Spinal cord (tissue), 10 donors: ENCODE data around the gene LIMA1. TPM values are rescaled to one million over a fixed set of nuclear protein-coding genes. Genes with fewer than 3 reads are reported as not detected.

Source experiments
- DNase-seq, 6 donors: peaks; one replicate each; pipeline versions ENCODE4 v3.0.0 to v3.0.0-alpha.2; 2013 to 2015; ENCODE audit warnings: low spot score in 6 of 6, low read depth in 4 of 6
- H3K27ac ChIP-seq: one replicate; pipeline ENCODE4 v1.5.1; 2013; ENCODE audit warnings: low read depth, low read length, control low read depth
- H3K27me3 ChIP-seq: one replicate; pipeline ENCODE4 v1.6.1; 2013; ENCODE audit warnings: low read length; ENCODE audit not compliant: control insufficient read depth, insufficient read depth
- H3K36me3 ChIP-seq: one replicate; pipeline ENCODE4 v1.6.1; 2013; ENCODE audit warnings: low read length; ENCODE audit not compliant: control insufficient read depth, insufficient read depth
- H3K4me1 ChIP-seq: one replicate; pipeline ENCODE4 v1.6.1; 2013; ENCODE audit warnings: low read length; ENCODE audit not compliant: control insufficient read depth, insufficient read depth
- H3K4me3 ChIP-seq: one replicate; pipeline ENCODE4 v1.5.1; 2013; ENCODE audit warnings: low read depth, low read length, control low read depth
- H3K9me3 ChIP-seq: one replicate; pipeline ENCODE4 v1.6.1; 2013; ENCODE audit warnings: low read length; ENCODE audit not compliant: control insufficient read depth, insufficient read depth
- WGBS: methylation state at CpG from one replicate; pipeline ENCODE4 v1.1.5; 2013; ENCODE audit warnings: missing lambda C conversion rate; ENCODE audit not compliant: insufficient coverage; 5-methylcytosine and 5-hydroxymethylcytosine counted together
- polyA plus RNA-seq, 2 donors: library from polyadenylated mRNA; unstranded; fragments of 120-200 nt; gene quantifications; one replicate each; pipeline ENCODE4 v1.2.1, GENCODE V29; 2013; ENCODE audit not compliant: insufficient read length in 2 of 2
- total RNA-seq, 2 donors: library from RNA; depleted of rRNA in 1 of 2; stranded (reverse); fragments of 120-200 nt in 1 of 2; fragments of >200 nt in 1 of 2; gene quantifications; one replicate each; pipeline versions ENCODE4 v1.2.3 to v1.2.4, GENCODE V29; 2013 to 2014
- donor health status: healthy.

LIMA1 gene
- total and polyA plus RNA-seq, 4 donors = 49.3 to 77.7 (median 56.0) TPM

DNA sequence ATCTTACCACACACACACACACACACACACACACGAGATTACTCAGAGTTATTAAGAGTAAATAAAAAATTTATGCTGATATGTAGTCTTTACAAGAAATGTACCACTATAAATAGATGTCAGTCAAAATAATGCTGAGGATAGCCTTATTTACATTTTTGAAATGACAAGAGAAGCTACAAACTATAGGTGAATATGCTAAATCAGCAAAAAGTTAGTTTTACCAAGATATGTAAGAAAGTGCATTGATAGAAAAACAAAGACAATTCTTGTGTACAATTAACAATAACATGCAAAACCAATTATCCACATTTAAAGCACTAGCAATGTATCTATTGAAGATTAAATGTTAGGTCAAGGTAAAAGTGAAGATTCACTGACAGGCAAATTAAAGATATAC, 69.3 kb downstream of the LIMA1 start:
- Histone ChIP-seq H3K36me3 (peaks cover 4% of the 10 kb centered on the region), H3K27ac (no peak overlapping the region), H3K9me3 (no peaks in the 10 kb centered on the region), H3K4me3 (no peak overlapping the region), H3K27me3 (no peaks in the 10 kb centered on the region), H3K4me1 (peaks cover 3% of the 10 kb centered on the region)
- no peak for DNase-seq
- no CpG with 5 or more reads among the region's 1 CpG for WGBS

DNA sequence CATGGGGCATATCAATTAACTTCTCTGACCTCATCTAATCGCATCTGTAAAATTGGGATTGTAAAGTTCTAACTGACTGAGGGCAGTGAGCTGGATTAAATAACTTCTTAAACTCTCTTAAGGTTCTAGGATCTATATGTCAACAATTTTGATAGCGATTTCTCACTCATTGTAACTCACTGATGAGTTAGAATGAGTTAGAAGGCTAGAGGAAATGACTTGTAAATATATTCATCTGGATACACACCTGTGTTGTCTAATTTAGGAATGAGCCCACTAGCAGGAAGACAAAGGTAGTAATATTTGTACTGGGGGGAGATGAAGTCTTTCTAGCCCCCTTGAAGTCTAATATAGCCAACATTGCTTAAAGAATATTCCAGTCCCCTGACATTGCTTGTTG, 69.9 kb downstream of the LIMA1 start:
- Histone ChIP-seq H3K27me3 (no peaks in the 10 kb centered on the region), H3K9me3 (no peaks in the 10 kb centered on the region), H3K27ac (no peak overlapping the region), H3K36me3 (peaks cover 4% of the 10 kb centered on the region), H3K4me1 (peaks cover 3% of the 10 kb centered on the region), H3K4me3 (no peak overlapping the region)
- no CpG with 5 or more reads among the region's 2 CpGs for WGBS
- no peak for DNase-seq

DNA sequence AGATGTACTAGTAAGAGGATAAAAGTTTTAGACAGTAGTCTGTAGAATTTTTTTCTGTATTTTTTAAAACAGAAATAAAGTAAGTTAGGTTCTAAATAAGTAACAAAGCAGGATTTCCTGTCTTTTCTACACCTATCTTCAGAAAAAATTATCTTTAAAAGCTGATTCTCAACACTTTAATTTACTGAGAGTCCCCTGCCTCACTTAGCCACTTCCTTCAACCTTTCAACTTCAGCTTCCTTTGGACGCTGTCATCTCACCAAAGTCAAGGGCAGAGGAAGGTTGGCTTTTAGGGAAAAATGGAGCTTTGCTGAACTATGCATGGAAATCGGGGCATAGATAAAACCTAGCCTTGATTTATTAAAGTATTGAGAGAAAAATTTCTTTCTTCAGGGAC, 71.3 kb downstream of the LIMA1 start:
- no peaks in the 10 kb centered on the region for H3K9me3 ChIP-seq
- peaks cover 4% of the 10 kb centered on the region for H3K36me3 ChIP-seq
- H3K27ac ChIP-seq = no peak overlapping the region
- peaks cover 3% of the 10 kb centered on the region for H3K4me1 ChIP-seq
- WGBS = no CpG with 5 or more reads among the region's 2 CpGs
- DNase-seq = no peak
- H3K4me3 ChIP-seq = no peak overlapping the region
- no peaks in the 10 kb centered on the region for H3K27me3 ChIP-seq

DNA sequence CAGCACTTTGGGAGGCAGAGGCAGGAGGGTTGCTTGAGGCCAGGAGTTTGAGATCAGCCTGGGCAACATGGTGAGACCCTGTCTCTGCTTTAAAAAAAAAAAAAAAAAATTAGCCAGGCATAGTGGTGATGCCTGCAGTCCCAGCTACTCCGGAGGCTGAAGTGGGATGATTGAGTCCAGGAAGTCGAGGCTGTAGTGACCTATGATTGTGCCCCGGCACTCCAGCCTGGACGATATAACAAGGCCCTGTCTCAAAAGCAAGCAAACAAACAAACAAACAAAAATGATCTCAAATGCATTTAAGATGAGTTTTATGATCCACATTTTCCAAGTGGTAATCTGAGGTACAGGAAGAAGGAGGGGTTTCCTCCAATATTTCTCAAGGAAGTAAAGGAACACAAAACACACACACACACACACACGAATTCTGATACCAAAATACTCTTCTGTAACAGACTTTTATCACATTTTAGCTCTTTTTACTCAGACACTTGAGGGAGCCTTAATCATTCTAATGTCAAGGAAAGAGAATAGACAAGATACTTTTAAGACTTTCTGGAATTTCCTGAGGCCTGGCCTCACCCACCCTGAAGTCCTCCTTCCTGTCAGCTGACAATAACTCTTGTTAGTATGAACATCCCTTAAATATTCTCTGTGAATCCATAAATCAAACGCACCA, 71.8 kb downstream of the LIMA1 start:
- no peaks in the 10 kb centered on the region for H3K9me3 ChIP-seq
- H3K36me3 ChIP-seq = peaks cover 4% of the 10 kb centered on the region
- WGBS = no CpG with 5 or more reads among the region's 6 CpGs
- H3K27me3 ChIP-seq = no peaks in the 10 kb centered on the region
- H3K27ac ChIP-seq = no peak overlapping the region
- no peak for DNase-seq
- H3K4me3 ChIP-seq = no peak overlapping the region
- peaks cover 3% of the 10 kb centered on the region for H3K4me1 ChIP-seq

DNA sequence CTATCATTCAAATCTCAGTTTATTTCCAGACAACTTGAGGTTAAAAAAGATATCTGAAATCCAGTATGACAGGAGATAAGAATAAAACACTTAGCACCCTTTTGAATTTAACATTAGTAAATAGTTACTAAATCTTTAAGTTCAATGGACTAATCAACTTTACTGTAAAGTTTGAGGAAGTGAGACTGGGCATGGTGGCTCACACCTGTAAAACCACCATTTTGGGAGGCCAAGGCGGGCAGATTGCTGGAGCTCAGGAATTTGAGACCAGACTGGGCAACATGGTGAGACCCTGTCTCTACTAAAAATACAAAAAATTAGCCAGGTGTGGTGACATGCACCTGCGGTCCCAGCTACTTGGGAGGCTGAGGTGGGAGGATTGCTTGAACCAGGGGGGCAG, 75.9 kb downstream of the LIMA1 start:
- H3K27ac ChIP-seq = no peak overlapping the region

DNA sequence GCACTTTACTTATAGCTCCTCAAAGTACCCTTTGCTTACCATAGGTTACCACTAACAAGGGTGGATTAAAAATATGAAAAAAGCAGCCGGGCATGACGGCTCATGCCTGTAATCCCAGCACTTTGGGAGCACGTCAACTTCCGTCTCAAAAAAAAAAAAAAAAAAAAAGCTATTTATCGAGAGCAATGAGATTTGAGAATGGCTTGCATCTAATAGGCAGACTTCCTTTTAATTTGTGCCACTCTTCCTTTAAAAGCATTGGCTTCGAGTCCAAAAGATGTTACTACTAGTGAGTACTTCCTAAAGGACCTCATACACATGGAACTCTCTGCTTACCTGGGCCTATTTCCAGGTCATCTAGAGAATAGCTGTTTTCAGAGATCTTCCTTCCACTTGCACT, 77.7 kb downstream of the LIMA1 start:
- Histone ChIP-seq H3K27ac (no peak overlapping the region), H3K4me3 (no peak overlapping the region), H3K4me1 (no peaks in the 10 kb centered on the region), H3K27me3 (no peaks in the 10 kb centered on the region), H3K36me3 (peaks cover 4% of the 10 kb centered on the region), H3K9me3 (no peaks in the 10 kb centered on the region)
- 100% methylated on average over 2 of the region's 6 CpGs for WGBS
- no peak for DNase-seq

More for the DNA sequence above, 75.9 kb downstream of the LIMA1 start:
- WGBS = no CpG with 5 or more reads among the region's 2 CpGs
- Histone ChIP-seq H3K4me3 (no peak overlapping the region), H3K4me1 (peaks cover 3% of the 10 kb centered on the region), H3K27me3 (no peaks in the 10 kb centered on the region), H3K9me3 (no peaks in the 10 kb centered on the region), H3K36me3 (peaks cover 4% of the 10 kb centered on the region)
- no peak for DNase-seq

DNA sequence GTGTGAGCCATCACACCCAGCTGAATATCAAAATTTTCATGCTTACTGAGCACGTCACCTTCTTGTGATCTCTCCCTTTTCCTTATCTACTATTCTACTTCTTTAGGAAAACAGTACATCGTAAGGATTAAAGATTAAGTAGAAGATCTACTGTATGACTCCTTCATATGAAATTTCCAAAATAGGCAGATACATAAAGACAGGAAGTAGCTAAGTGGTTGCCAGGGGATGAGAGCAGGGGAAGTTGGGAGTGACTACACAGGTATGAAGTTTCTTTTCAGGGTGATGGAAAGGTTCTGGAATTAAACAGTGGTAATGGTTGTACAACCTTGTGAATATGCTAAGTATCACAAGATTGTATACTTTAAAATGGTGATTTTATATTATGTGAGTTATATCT, 79.6 kb downstream of the LIMA1 start:
- Histone ChIP-seq H3K9me3 (no peaks in the 10 kb centered on the region), H3K36me3 (peaks cover 15% of the 10 kb centered on the region), H3K4me3 (no peak overlapping the region), H3K27ac (no peak overlapping the region), H3K4me1 (no peaks in the 10 kb centered on the region), H3K27me3 (no peaks in the 10 kb centered on the region)
- no peak for DNase-seq
- WGBS = no CpG with 5 or more reads among the region's 2 CpGs

DNA sequence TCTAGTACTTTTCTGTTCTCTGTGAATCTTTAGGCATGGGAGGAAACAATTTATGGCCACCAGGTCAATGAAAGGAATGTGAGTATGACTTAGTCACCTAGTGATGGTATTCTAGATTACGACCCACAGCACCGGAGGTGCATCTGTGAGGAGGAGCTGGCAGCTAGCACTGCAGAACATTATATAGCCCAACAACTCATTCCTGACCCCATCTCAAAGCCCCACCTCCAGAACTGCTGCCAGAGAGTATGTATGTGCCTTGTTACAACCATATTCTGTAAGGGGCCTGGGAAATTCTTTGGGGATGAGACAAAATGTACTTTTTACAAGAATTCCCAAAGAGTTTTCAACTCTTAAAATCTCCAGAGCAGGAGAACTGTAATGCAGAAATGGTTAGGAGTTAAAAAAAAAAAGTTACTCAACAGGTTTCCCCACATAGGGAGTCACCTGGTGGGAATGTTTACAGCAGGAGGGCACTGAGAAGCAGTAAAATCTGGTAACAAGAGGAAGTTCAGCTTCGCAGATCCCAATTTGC, 81.3 kb downstream of the LIMA1 start:
- Histone ChIP-seq H3K27me3 (no peaks in the 10 kb centered on the region), H3K36me3 (peaks cover 15% of the 10 kb centered on the region), H3K4me3 (no peak overlapping the region), H3K4me1 (no peaks in the 10 kb centered on the region), H3K9me3 (no peaks in the 10 kb centered on the region), H3K27ac (no peak overlapping the region)
- 40% methylated on average over 1 of the region's 3 CpGs for WGBS
- no peak for DNase-seq

DNA sequence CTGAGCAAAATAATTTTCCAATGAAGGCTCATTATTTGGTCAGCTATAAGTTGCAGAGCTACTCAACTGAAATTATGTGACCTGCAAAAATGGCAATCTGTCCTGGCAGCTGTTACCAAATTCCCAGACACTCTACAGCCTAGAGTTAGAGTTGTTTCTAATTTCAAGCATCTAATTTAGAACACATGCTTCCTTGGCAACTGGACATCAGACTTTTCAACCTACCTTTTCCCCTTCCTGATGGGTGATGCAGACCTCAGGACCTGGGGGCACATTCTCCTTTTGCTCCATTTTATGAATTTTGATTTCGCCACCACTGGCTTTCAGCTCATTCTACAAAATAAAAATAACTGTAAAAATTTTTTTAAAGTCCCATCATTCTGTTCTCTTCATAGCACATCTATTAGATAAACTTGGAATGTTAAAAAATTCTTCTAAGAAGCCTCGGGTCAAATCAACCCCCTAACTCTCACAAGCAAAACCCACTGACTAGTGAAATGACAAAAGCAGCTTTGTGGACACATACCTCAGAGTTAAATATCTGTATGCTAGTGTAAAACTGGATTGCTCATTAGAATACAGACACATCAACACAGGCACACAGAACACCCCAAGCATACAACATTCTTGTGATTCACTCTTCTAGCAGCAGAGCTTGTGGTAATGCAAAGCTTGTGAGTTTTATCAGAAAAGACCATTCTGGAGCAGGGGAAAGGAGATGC, 82.6 kb downstream of the LIMA1 start:
- no peaks in the 10 kb centered on the region for H3K4me1 ChIP-seq
- H3K9me3 ChIP-seq = no peaks in the 10 kb centered on the region
- H3K36me3 ChIP-seq = peaks cover 16% of the 10 kb centered on the region
- no peaks in the 10 kb centered on the region for H3K27me3 ChIP-seq
- no peak overlapping the region for H3K4me3 ChIP-seq
- WGBS = no CpG with 5 or more reads among the region's 2 CpGs
- no peak overlapping the region for H3K27ac ChIP-seq
- peak in 1 of 6 donors; percentile 18 for DNase-seq

DNA sequence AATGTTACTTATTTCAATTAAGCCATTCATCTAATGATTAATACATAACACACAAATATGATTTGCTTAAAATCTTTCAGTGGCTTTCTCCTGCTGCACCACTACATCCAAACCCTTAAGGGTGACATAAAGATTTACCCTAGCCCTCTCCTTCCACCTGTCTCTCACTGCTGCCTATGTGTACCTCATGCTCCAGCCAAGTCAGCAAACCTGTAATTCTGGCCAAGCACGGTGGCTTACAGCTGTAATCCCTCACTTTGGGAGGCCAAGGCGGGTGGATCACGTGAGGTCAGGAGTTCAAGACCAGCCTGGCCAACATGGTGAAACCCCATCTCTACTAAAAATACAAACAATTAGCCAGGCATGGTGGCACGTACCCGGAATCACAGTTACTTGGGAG, 84.5 kb downstream of the LIMA1 start:
- Histone ChIP-seq H3K36me3 (peaks cover 24% of the 10 kb centered on the region), H3K27me3 (no peaks in the 10 kb centered on the region), H3K27ac (no peak overlapping the region), H3K9me3 (no peaks in the 10 kb centered on the region), H3K4me1 (no peaks in the 10 kb centered on the region), H3K4me3 (no peak overlapping the region)
- DNase-seq = no peak
- WGBS = 89% methylated on average over 3 of the region's 5 CpGs
